Memory B cell (primary cell): ENCODE data around the gene UFC1.

ENCODE experiments used
- ATAC-seq: fragments of 150-1000 bp; cut with Tn5 transposase; 2 replicates; pipeline ENCODE4 v1.10.0; 2021; ENCODE audit warnings: low read depth, mild to moderate bottlenecking, moderate library complexity
- DNase-seq, 2 donors: peaks; one replicate each; pipeline ENCODE4 v3.0.0; 2022; ENCODE audit warnings: low spot score in 2 of 2
- H3K27ac Mint-ChIP-seq: one replicate; pipeline ENCODE4 v1.8.0; 2022; ENCODE audit warnings: mild to moderate bottlenecking, moderate library complexity, mixed read lengths
- H3K27me3 Mint-ChIP-seq: one replicate; pipeline ENCODE4 v1.8.0; 2022; ENCODE audit warnings: mixed read lengths
- H3K36me3 Mint-ChIP-seq: one replicate; pipeline ENCODE4 v1.8.0; 2022; ENCODE audit warnings: mild to moderate bottlenecking, mixed read lengths
- H3K4me1 Mint-ChIP-seq: one replicate; pipeline ENCODE4 v1.8.0; 2022; ENCODE audit warnings: mixed read lengths
- H3K4me3 Mint-ChIP-seq: one replicate; pipeline ENCODE4 v1.8.0; 2022; ENCODE audit warnings: mild to moderate bottlenecking, moderate library complexity, mixed read lengths
- H3K9me3 Mint-ChIP-seq: one replicate; pipeline ENCODE4 v1.8.0; 2022; ENCODE audit warnings: mixed read lengths

UFC1 gene

GRCh38 chr1:161185732-161186311 lies 32.0 kb downstream of the UFC1 start:
- H3K27ac Mint-ChIP-seq, result peak overlapping the region; percentile 87
- peaks cover 53% of the 10 kb centered on the region for H3K4me1 Mint-ChIP-seq
- H3K27me3 Mint-ChIP-seq, result no peaks in the 10 kb centered on the region
- peak; percentile 67 for ATAC-seq
- DNase-seq, result peak in 1 of 2 donors; percentile 38
- no peaks in the 10 kb centered on the region for H3K9me3 Mint-ChIP-seq
- H3K4me3 Mint-ChIP-seq, result peak overlapping the region; percentile 84
- H3K36me3 Mint-ChIP-seq, result peaks cover 2% of the 10 kb centered on the region

GRCh38 chr1:161187311-161187710 lies 33.5 kb downstream of the UFC1 start:
- no peak for DNase-seq
- H3K9me3 Mint-ChIP-seq, result no peaks in the 10 kb centered on the region
- H3K27me3 Mint-ChIP-seq, result no peaks in the 10 kb centered on the region
- peak overlapping the region; percentile 6 for H3K4me3 Mint-ChIP-seq
- no peak for ATAC-seq
- peak overlapping the region; percentile 87 for H3K27ac Mint-ChIP-seq
- H3K36me3 Mint-ChIP-seq, result peaks cover 2% of the 10 kb centered on the region
- H3K4me1 Mint-ChIP-seq, result peaks cover 55% of the 10 kb centered on the region

DNA sequence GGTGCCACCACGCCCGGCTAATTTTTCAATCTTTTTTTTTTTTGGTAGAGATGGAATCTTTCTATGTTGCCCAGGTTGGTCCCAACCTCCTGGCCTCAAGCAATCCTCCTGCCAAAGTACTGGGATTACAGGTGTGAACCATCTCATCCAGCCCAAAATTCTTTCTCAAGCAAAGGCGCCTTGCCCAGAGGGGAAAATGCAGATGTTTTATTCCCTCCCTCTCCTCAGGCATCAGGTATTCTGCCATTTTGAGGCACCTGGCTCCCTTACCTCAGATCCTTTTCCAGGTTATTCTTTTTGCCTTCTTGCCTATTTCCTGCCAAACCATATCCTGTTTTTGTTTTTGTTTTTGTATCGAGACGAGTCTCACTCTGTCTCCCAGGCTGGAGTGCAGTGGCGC lies 34.6 kb downstream of the UFC1 start:
- peak overlapping the region; percentile 58 for H3K4me3 Mint-ChIP-seq
- DNase-seq (no peak), ATAC-seq (no peak)
- no peaks in the 10 kb centered on the region for H3K9me3 Mint-ChIP-seq
- peaks cover 54% of the 10 kb centered on the region for H3K4me1 Mint-ChIP-seq
- no peaks in the 10 kb centered on the region for H3K36me3 Mint-ChIP-seq
- H3K27me3 Mint-ChIP-seq, result no peaks in the 10 kb centered on the region
- peak overlapping the region; percentile 69 for H3K27ac Mint-ChIP-seq

GRCh38 chr1:161189036-161189435 lies 35.3 kb downstream of the UFC1 start:
- peak overlapping the region; percentile 69 for H3K27ac Mint-ChIP-seq
- H3K4me1 Mint-ChIP-seq, result peaks cover 49% of the 10 kb centered on the region
- no peaks in the 10 kb centered on the region for H3K27me3 Mint-ChIP-seq
- no peak for DNase-seq
- no peaks in the 10 kb centered on the region for H3K9me3 Mint-ChIP-seq
- ATAC-seq, result no peak
- no peak overlapping the region for H3K4me3 Mint-ChIP-seq
- H3K36me3 Mint-ChIP-seq, result no peaks in the 10 kb centered on the region

DNA sequence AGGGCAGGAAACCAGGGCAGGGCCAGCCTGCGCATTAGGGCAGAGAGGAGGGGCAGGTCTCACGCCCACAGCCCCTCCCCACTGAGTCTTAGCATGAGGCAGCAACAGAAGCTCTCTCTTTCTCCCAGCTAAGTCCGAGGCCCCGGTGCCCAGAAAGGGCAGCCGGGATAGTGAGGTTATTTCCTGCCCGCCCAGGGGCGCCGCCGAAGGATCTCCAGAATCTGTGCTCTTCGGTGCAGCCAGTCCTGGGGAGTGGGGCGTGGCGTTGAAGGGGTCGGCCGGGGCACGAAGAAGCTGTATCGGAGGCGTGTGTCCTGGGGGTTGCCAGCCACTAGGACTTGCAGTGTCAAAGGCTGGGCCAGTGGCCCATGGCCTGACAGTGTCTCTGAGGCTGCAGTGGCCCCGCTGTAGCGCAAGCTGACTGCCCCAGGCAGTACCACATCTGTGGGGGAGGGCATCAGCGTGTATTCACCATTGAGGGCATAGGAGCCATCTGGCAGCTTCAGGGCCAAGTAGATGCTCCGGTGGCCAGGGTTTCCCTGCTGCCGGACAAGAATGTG lies 37.3 kb downstream of the UFC1 start:
- Mint-ChIP-seq H3K36me3 (no peaks in the 10 kb centered on the region), H3K27ac (no peak overlapping the region), H3K9me3 (no peaks in the 10 kb centered on the region), H3K27me3 (no peaks in the 10 kb centered on the region), H3K4me1 (peaks cover 50% of the 10 kb centered on the region), H3K4me3 (no peak overlapping the region)
- DNase-seq (no peak), ATAC-seq (no peak)

- Mint-ChIP-seq H3K27ac (no peak overlapping the region), H3K4me3 (no peak overlapping the region), H3K9me3 (no peaks in the 10 kb centered on the region), H3K4me1 (peaks cover 46% of the 10 kb centered on the region), H3K27me3 (no peaks in the 10 kb centered on the region), H3K36me3 (no peaks in the 10 kb centered on the region)
- DNase-seq (no peak), ATAC-seq (no peak)
Measured at GRCh38 chr1:161191971-161192370, 38.2 kb downstream of the UFC1 start.

DNA sequence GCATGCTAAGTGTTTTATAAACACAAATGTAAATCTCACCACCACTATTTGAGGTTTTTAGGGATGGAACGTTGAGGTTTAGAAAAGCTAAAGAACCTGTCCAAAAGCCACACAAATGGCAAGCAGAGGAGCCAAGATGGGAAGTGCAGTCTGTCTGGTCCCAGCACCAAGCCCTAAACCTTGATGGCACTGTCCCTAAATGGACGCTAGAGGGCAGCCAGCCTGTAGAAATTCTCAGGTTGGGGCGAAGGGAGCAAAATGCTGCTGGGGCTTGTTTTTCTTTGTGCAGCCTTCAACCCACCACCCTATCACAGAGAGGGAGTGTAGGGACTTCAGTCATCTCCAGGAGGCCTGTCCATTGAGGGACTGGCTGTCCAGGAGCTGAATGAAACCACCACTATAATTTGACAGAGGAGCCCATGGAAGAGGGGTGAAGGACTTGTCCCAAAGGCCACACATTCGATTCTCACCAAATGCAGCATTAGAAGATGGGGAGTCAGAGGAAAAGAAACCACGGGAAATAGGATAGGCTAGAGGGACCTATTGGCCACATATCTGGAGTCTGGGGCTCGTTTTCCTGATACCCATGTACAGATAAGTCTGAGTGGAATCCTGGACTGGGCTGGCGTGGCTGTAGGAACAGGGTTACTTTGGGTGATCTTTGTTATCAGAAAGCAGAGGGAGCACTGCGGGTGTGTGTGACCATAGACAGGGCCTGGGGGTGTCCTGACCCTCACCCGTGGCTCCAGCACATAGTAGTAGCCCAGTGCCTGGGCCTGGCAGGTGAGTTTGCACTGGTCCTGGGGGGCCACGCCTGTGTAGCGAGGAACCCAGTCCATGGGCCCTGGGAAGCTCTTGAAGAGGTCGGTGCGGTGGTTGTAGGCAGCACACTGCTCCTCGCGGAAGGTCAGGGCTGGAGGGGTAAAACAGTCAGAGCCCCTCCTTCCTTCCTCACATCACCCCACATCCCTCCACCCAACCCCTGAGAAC lies 39.0 kb downstream of the UFC1 start:
- DNase-seq (peak; percentile 62 to 65), ATAC-seq (peak; percentile 89)
- no peaks in the 10 kb centered on the region for H3K36me3 Mint-ChIP-seq
- no peaks in the 10 kb centered on the region for H3K27me3 Mint-ChIP-seq
- no peaks in the 10 kb centered on the region for H3K9me3 Mint-ChIP-seq
- H3K4me3 Mint-ChIP-seq, result no peak overlapping the region
- H3K27ac Mint-ChIP-seq, result peak overlapping the region; percentile 21
- peaks cover 38% of the 10 kb centered on the region for H3K4me1 Mint-ChIP-seq

GRCh38 chr1:161193561-161194235 lies 39.9 kb downstream of the UFC1 start:
- H3K4me3 Mint-ChIP-seq, result no peak overlapping the region
- peaks cover 35% of the 10 kb centered on the region for H3K4me1 Mint-ChIP-seq
- ATAC-seq (no peak), DNase-seq (no peak)
- H3K27me3 Mint-ChIP-seq, result no peaks in the 10 kb centered on the region
- no peak overlapping the region for H3K27ac Mint-ChIP-seq
- H3K36me3 Mint-ChIP-seq, result no peaks in the 10 kb centered on the region
- H3K9me3 Mint-ChIP-seq, result no peaks in the 10 kb centered on the region

GRCh38 chr1:161195171-161195570 lies 41.4 kb downstream of the UFC1 start:
- Mint-ChIP-seq H3K4me3 (no peak overlapping the region), H3K9me3 (no peaks in the 10 kb centered on the region)
- ATAC-seq, result peak; percentile 76

DNA sequence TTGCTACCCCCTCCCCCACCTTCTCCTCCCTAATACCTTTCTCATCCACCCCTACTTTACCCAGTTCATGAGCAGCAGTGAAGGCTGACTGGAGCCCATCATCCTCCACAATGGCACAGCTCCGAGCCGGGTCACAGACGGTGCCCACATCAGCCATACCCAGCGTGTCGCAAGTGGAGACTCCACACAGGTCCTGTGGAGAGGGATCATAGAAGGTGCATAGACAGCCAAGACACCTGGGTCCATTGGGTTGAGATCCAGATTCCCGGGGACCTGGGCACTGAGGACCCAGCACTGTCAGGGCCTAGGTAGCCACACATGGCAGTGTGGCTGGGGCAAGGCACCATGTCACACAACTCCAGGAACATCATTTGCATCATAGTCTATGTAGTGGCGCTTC lies 42.3 kb downstream of the UFC1 start:
- DNase-seq (no peak), ATAC-seq (no peak)
- Mint-ChIP-seq H3K27me3 (peaks cover 3% of the 10 kb centered on the region), H3K4me3 (no peak overlapping the region), H3K9me3 (no peaks in the 10 kb centered on the region), H3K4me1 (peaks cover 36% of the 10 kb centered on the region), H3K27ac (no peak overlapping the region), H3K36me3 (no peaks in the 10 kb centered on the region)

More at GRCh38 chr1:161195171-161195570, 41.4 kb downstream of the UFC1 start:
- no peaks in the 10 kb centered on the region for H3K36me3 Mint-ChIP-seq
- no peak for DNase-seq
- peaks cover 32% of the 10 kb centered on the region for H3K4me1 Mint-ChIP-seq
- peak overlapping the region; percentile 24 for H3K27ac Mint-ChIP-seq
- H3K27me3 Mint-ChIP-seq, result peaks cover 1% of the 10 kb centered on the region

DNA sequence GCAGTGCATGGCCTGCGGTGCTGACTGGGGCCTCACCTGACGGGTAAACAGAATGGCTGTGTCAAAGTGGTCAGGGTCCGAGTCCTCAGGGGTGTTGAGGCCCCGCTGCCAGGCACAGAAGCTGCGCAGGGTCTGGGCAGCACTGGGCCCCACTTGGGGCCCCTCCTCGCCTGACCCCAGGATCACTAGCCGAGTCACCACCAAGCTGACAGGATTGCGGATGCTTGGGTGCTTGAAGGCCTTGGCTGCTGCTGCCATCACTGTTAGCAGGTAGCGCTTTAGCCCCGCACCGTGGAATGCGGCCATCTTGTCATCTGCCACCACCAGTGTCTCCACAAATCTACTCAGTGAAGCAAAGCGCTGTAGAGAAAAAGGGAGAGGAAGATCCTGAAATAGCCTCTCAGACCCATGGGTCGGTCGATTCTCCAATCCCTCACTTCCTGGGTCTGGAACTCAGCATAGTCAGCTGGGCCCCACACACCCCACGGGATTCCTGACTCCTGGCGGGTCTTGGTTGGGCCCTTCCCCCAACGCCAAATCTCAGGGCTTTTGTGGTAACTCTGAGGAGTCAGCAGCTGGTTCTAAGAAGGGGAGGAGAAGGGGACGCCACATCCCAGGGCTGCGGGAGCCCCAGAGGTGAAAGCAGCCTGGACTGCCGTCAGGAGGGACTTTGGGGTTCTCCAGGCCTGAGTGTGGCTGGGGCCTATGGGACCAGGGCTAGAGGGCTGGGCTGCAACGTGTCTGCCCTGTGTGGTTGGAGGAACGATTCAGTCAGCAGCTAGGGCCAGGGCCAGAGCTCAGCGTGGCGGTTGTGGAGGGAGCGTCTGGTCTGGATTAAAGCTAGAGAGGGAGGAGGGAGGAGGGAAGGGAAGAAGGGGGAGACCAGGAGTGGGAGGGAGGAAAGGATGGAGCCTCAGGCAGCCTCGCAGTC lies 43.0 kb downstream of the UFC1 start:
- H3K4me1 Mint-ChIP-seq, result peaks cover 37% of the 10 kb centered on the region
- no peaks in the 10 kb centered on the region for H3K9me3 Mint-ChIP-seq
- no peak overlapping the region for H3K27ac Mint-ChIP-seq
- ATAC-seq, result no peak
- no peak overlapping the region for H3K4me3 Mint-ChIP-seq
- H3K36me3 Mint-ChIP-seq, result no peaks in the 10 kb centered on the region
- peaks cover 3% of the 10 kb centered on the region for H3K27me3 Mint-ChIP-seq
- DNase-seq, result no peak

DNA sequence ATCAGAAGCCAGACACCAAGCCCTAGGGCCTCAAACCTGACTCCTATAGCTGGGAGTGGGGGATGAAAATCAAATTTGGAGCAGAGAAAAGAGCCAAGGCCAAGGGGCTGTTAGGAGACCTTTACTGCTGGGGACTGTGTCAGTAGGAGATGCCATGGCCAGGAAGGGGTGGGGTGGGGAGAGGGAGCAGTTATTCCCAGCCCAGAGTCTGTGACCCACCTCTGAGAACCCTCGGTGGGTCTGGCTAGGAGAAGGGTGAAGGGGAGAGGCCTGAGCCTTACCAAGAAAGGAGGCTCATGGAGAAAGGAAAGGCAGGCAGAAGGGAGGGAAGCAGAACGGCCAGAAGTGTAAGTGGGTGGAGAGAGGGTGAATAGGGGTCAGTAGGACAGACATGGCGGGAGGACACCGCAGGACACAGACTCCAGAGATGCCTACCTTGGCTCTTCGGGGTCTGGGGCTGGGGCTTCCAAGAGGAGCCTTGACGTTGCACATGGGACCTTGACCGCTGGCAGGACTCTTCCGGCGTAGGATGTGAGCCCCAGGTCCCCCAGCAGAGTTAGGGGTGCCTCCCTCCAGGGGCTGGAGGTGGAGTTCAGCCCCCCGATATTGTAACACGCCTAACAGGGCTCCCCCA lies 43.9 kb downstream of the UFC1 start:
- Mint-ChIP-seq H3K4me1 (peaks cover 28% of the 10 kb centered on the region), H3K27me3 (peaks cover 3% of the 10 kb centered on the region), H3K27ac (no peak overlapping the region), H3K36me3 (peaks cover 1% of the 10 kb centered on the region), H3K4me3 (no peak overlapping the region), H3K9me3 (no peaks in the 10 kb centered on the region)
- ATAC-seq, result no peak
- no peak for DNase-seq
